HEK293 (cell line): ENCODE results near the gene NIF3L1.

Experiments
- CTCF ChIA-PET: fragments of 350-600 bp; formaldehyde crosslinking; extraction: SDS; loops from one replicate; lab custom pipeline; 2021; ENCODE audit warnings: antibody characterized with exemption; lab: Yijun Ruan, JAX
- POLR2A ChIA-PET: fragments of 300-600 bp; formaldehyde crosslinking; extraction: SDS; loops from one replicate; lab custom pipeline; 2020; ENCODE audit warnings: antibody characterized with exemption, inconsistent platforms; lab: Yijun Ruan, JAX
- H3K27ac ChIP-seq: fragments of 200-500 bp; sonication (Bioruptor generic); 2 replicates; pipeline ENCODE4 v1.5.1; 2014; ENCODE audit warnings: low read depth, low read length, control low read depth, inconsistent platforms; ENCODE audit errors: extremely low read depth
- H3K36me3 ChIP-seq, 2 experiments: fragments of 200-500 bp in 1 of 2; sonication (Bioruptor generic) in 1 of 2; 1 replicate in 1 of 2; 2 replicates in 1 of 2; pipeline ENCODE4 v1.5.1; 2014 to 2017; ENCODE audit warnings: inconsistent platforms in 2 of 2, low read length in 2 of 2; ENCODE audit not compliant: control insufficient read depth in 2 of 2, insufficient read depth in 1 of 2
- H3K4me1 ChIP-seq: fragments of 200-500 bp; sonication (Bioruptor generic); 2 replicates; pipeline ENCODE4 v1.5.1; 2014; ENCODE audit warnings: mild to moderate bottlenecking, low read length, inconsistent platforms; ENCODE audit not compliant: control insufficient read depth, insufficient read depth
- H3K4me3 ChIP-seq: 2 replicates; pipeline ENCODE4 v1.5.1; 2011; ENCODE audit warnings: low read depth, mild to moderate bottlenecking, control low read depth, low read length, moderate library complexity
- H3K9me3 ChIP-seq: fragments of 200-500 bp; sonication (Bioruptor generic); 2 replicates; pipeline ENCODE4 v1.5.1; 2014; ENCODE audit warnings: low read depth, low read length, inconsistent platforms; ENCODE audit not compliant: control insufficient read depth, insufficient read depth
- FEZF1 ChIP-seq: fragments of 450-650 bp; formaldehyde crosslinking; IDR thresholded peaks from 2 replicates; pipeline ENCODE4 v1.5.1; 2016; ENCODE audit warnings: missing biosample characterization, missing genetic modification characterization
- GFI1B ChIP-seq: fragments of 450-650 bp; formaldehyde crosslinking; IDR thresholded peaks from 2 replicates; pipeline ENCODE4 v1.5.1; 2016; ENCODE audit warnings: missing biosample characterization, missing genetic modification characterization
- IKZF3 ChIP-seq: fragments of 450-650 bp; IDR thresholded peaks from 2 replicates; pipeline ENCODE4 v1.5.0; 2018; ENCODE audit warnings: missing biosample characterization, mild to moderate bottlenecking, missing genetic modification characterization, moderate library complexity
- MYNN ChIP-seq: fragments of 450-650 bp; formaldehyde crosslinking; IDR thresholded peaks from 2 replicates; pipeline ENCODE4 v1.5.1; 2016; ENCODE audit warnings: missing biosample characterization, missing genetic modification characterization, borderline replicate concordance
- PRDM1 ChIP-seq: fragments of 450-650 bp; formaldehyde crosslinking; IDR thresholded peaks from 2 replicates; pipeline ENCODE4; 2016; ENCODE audit warnings: missing biosample characterization, missing genetic modification characterization
- RBAK ChIP-seq: fragments of 450-650 bp; formaldehyde crosslinking; IDR thresholded peaks from 2 replicates; pipeline ENCODE4 v1.5.1; 2016; ENCODE audit warnings: missing biosample characterization, missing genetic modification characterization
- YY1 ChIP-seq: fragments of 450-650 bp; formaldehyde crosslinking; IDR thresholded peaks from 2 replicates; pipeline ENCODE4 v1.5.1; 2018; ENCODE audit warnings: missing biosample characterization, missing genetic modification characterization
- ZBTB17 ChIP-seq: fragments of 450-650 bp; formaldehyde crosslinking; IDR thresholded peaks from 2 replicates; pipeline ENCODE4 v1.5.1; 2016; ENCODE audit warnings: missing biosample characterization, missing genetic modification characterization
- ZBTB21 ChIP-seq: fragments of 450-650 bp; formaldehyde crosslinking; IDR thresholded peaks from 2 replicates; pipeline ENCODE4 v1.5.1; 2017; ENCODE audit warnings: missing biosample characterization, missing genetic modification characterization
- ZNF112 ChIP-seq: fragments of 450-650 bp; formaldehyde crosslinking; IDR thresholded peaks from 2 replicates; pipeline ENCODE4 v1.5.0; 2017; ENCODE audit warnings: missing biosample characterization, missing genetic modification characterization
- ZNF140 ChIP-seq: fragments of 450-650 bp; formaldehyde crosslinking; IDR thresholded peaks from 2 replicates; pipeline ENCODE4 v1.5.1; 2016; ENCODE audit warnings: missing biosample characterization, missing genetic modification characterization
- ZNF184 ChIP-seq: fragments of 450-650 bp; IDR thresholded peaks from 2 replicates; pipeline ENCODE4 v1.5.1; 2018; ENCODE audit warnings: missing biosample characterization, mild to moderate bottlenecking, missing genetic modification characterization
- ZNF19 ChIP-seq: fragments of 450-650 bp; formaldehyde crosslinking; IDR thresholded peaks from 2 replicates; pipeline ENCODE4; 2016; ENCODE audit warnings: missing biosample characterization, missing genetic modification characterization, low read depth
- ZNF23 ChIP-seq: fragments of 450-650 bp; formaldehyde crosslinking; IDR thresholded peaks from 2 replicates; pipeline ENCODE4 v1.5.1; 2016; ENCODE audit warnings: missing biosample characterization, missing genetic modification characterization, borderline replicate concordance
- ZNF274 ChIP-seq, 2 experiments: fragments of 200-500 bp in 1 of 2; fragments of 450-650 bp in 1 of 2; sonication (Bioruptor generic) in 1 of 2; formaldehyde crosslinking in 1 of 2; IDR thresholded peaks; 2 replicates each; pipeline versions ENCODE4 v1.5.1 to v1.6.1; 2014 to 2016; ENCODE audit warnings: borderline replicate concordance in 1 of 2, inconsistent platforms in 1 of 2, low read length in 1 of 2, missing biosample characterization in 1 of 2, missing genetic modification characterization in 1 of 2
- ZNF341 ChIP-seq: fragments of 450-650 bp; formaldehyde crosslinking; IDR thresholded peaks from 2 replicates; pipeline ENCODE4; 2016; ENCODE audit warnings: low read depth, missing biosample characterization, missing genetic modification characterization
- ZNF398 ChIP-seq: fragments of 450-650 bp; formaldehyde crosslinking; IDR thresholded peaks from 2 replicates; pipeline ENCODE4 v1.5.1; 2017; ENCODE audit warnings: missing biosample characterization, missing genetic modification characterization
- ZNF416 ChIP-seq: fragments of 450-650 bp; formaldehyde crosslinking; IDR thresholded peaks from 2 replicates; pipeline ENCODE4 v1.5.1; 2016; ENCODE audit warnings: missing biosample characterization, missing genetic modification characterization
- ZNF426 ChIP-seq: fragments of 450-650 bp; formaldehyde crosslinking; IDR thresholded peaks from 2 replicates; pipeline ENCODE4 v1.5.1; 2017; ENCODE audit warnings: missing biosample characterization, missing genetic modification characterization, mild to moderate bottlenecking, inconsistent platforms, moderate library complexity
- ZNF529 ChIP-seq: fragments of 450-650 bp; formaldehyde crosslinking; IDR thresholded peaks from 2 replicates; pipeline ENCODE4 v1.5.1; 2017; ENCODE audit warnings: missing genetic modification characterization, missing biosample characterization; ENCODE audit not compliant: insufficient replicate concordance
- ZNF629 ChIP-seq: fragments of 450-650 bp; formaldehyde crosslinking; IDR thresholded peaks from 2 replicates; pipeline ENCODE4 v1.5.1; 2017; ENCODE audit warnings: missing biosample characterization, missing genetic modification characterization
- ZNF645 ChIP-seq: fragments of 450-650 bp; formaldehyde crosslinking; IDR thresholded peaks from 2 replicates; pipeline ENCODE4; 2016; ENCODE audit warnings: missing biosample characterization, missing genetic modification characterization
- ZNF654 ChIP-seq: fragments of 450-650 bp; formaldehyde crosslinking; IDR thresholded peaks from 2 replicates; pipeline ENCODE4 v1.5.1; 2016; ENCODE audit warnings: low read depth, missing biosample characterization, missing genetic modification characterization
- ZNF677 ChIP-seq: fragments of 450-650 bp; IDR thresholded peaks from 2 replicates; pipeline ENCODE4 v1.5.0; 2018; ENCODE audit warnings: missing biosample characterization, mild to moderate bottlenecking, missing genetic modification characterization, moderate library complexity
- ZNF768 ChIP-seq: fragments of 450-650 bp; formaldehyde crosslinking; IDR thresholded peaks from 2 replicates; pipeline ENCODE4 v1.5.1; 2018; ENCODE audit warnings: missing biosample characterization, mild to moderate bottlenecking, missing genetic modification characterization
- ZNF777 ChIP-seq: fragments of 450-650 bp; formaldehyde crosslinking; IDR thresholded peaks from 2 replicates; pipeline ENCODE4 v1.5.1; 2017; ENCODE audit warnings: missing biosample characterization, missing genetic modification characterization, borderline replicate concordance
- ZSCAN18 ChIP-seq: fragments of 450-650 bp; formaldehyde crosslinking; IDR thresholded peaks from 2 replicates; pipeline ENCODE4 v1.5.1; 2016; ENCODE audit warnings: missing biosample characterization, missing genetic modification characterization
- ZSCAN30 ChIP-seq: fragments of 450-650 bp; IDR thresholded peaks from 2 replicates; pipeline ENCODE4 v1.5.1; 2018; ENCODE audit warnings: missing biosample characterization, mild to moderate bottlenecking, missing genetic modification characterization, moderate library complexity
- ZSCAN4 ChIP-seq: fragments of 450-650 bp; formaldehyde crosslinking; IDR thresholded peaks from 2 replicates; pipeline ENCODE4 v1.5.1; 2017; ENCODE audit warnings: missing biosample characterization, missing genetic modification characterization

The NIF3L1 gene

GRCh38 chr2:200869014-200869413 is 20.2 kb upstream of the NIF3L1 start:
- H3K4me3 ChIP-seq: no peak overlapping the region
- ChIA-PET CTCF (interaction anchor here (0.6 to 0.7 kb wide), 3 partner anchors 265 to 1409 kb away, joined by 3 read pairs; no protein-coding TSS in a partner anchor), POLR2A (interaction anchor here (0.6 to 1.3 kb wide), 2 partner anchors 20 to 267 kb away, joined by 4 read pairs; partner anchors contain the start of genes NIF3L1 and PPIL3)
- peaks cover 25 to 33% of the 10 kb centered on the region in 2 experiments for H3K36me3 ChIP-seq
- H3K4me1 ChIP-seq: peaks cover 2% of the 10 kb centered on the region; the same call in 1 of the 2 replicates
- no peak overlapping the region for H3K27ac ChIP-seq
- TF ChIP-seq ZNF768 (tag by site-specific recombination) (no peak), ZNF274 (IDR thresholded peaks at IDR 0.05; ENCODE audit: low read length) (no peak), ZNF274 (tag by site-specific recombination; IDR thresholded peaks at IDR 0.05; ENCODE audit: borderline replicate concordance) (no peak), IKZF3 (tag by site-specific recombination) (no peak), ZNF140 (no peak), ZNF645 (tag by site-specific recombination) (no peak), ZNF529 (tag by site-specific recombination) (no peak), ZNF677 (no peak), ZNF416 (no peak), ZNF184 (tag by site-specific recombination) (no peak), ZNF23 (tag by site-specific recombination) (no peak), ZNF629 (tag by site-specific recombination) (no peak), ZSCAN30 (tag by site-specific recombination) (no peak), ZNF654 (no peak), FEZF1 (tag by site-specific recombination) (no peak), ZNF777 (tag by site-specific recombination) (no peak), YY1 (no peak), ZNF19 (tag by site-specific recombination) (no peak), ZNF398 (tag by site-specific recombination) (no peak), ZSCAN18 (tag by site-specific recombination) (no peak), RBAK (tag by site-specific recombination) (no peak)
- H3K9me3 ChIP-seq: no peaks in the 10 kb centered on the region

GRCh38 chr2:200871151-200871550 is 18.0 kb upstream of the NIF3L1 start:
- peaks cover 2% of the 10 kb centered on the region; the same call in 1 of the 2 replicates for H3K4me1 ChIP-seq
- H3K9me3 ChIP-seq: no peaks in the 10 kb centered on the region
- no peak overlapping the region for H3K27ac ChIP-seq
- H3K36me3 ChIP-seq: peaks cover 44 to 53% of the 10 kb centered on the region in 2 experiments
- ChIA-PET CTCF (interaction anchor here (0.6 kb wide), 1 partner anchor 288 kb away, joined by 3 read pairs; no protein-coding TSS in a partner anchor), POLR2A (no interaction called here)
- H3K4me3 ChIP-seq: no peak overlapping the region
- TF ChIP-seq ZBTB21 (tag by site-specific recombination): 0 out of 2 replicates have a peak, but pooled peaks have one; percentile 16
- 0 out of 2 replicates have a peak, but pooled peaks have one; percentile 11 for TF ChIP-seq ZBTB17 (tag by site-specific recombination)
- TF ChIP-seq ZNF529 (tag by site-specific recombination): no peak
- TF ChIP-seq ZSCAN4 (tag by site-specific recombination): no peak
- no peak for TF ChIP-seq PRDM1 (tag by site-specific recombination)
- TF ChIP-seq ZNF426: no peak
- TF ChIP-seq MYNN: no peak
- TF ChIP-seq ZNF341: no peak
- TF ChIP-seq ZNF112 (tag by site-specific recombination): no peak
- TF ChIP-seq GFI1B (tag by site-specific recombination): no peak
